PC-3 (cell line): Measurements from ENCODE around the gene STAT6. TPM values are rescaled to one million over a fixed set of nuclear protein-coding genes. Genes with fewer than 3 reads are reported as not detected.

Source experiments
- ATAC-seq: fragments of 200-7000 bp; cut with Tn5 transposase; 2 replicates; pipeline ENCODE4 v1.9.1; 2020; ENCODE audit warnings: mild to moderate bottlenecking, moderate library complexity
- BruUV-seq: library from RNA; stranded (reverse); fragments of 400-500 nt; replicated peaks from 2 replicates; lab custom pipeline; 2021; lab: Mats Ljungman, UMichigan
- CTCF ChIA-PET: fragments of 300-600 bp; sonication (Branson Sonifier 250); formaldehyde crosslinking; loops from one replicate; lab custom pipeline; 2022; ENCODE audit warnings: antibody characterized with exemption; lab: Charles Lee
- POLR2A ChIA-PET: fragments of 300-600 bp; sonication (Branson Sonifier 250); formaldehyde crosslinking; loops from one replicate; lab custom pipeline; 2022; ENCODE audit warnings: antibody characterized with exemption; ENCODE audit not compliant: unreplicated experiment; lab: Charles Lee
- DNase-seq: peaks from one replicate; pipeline ENCODE4 v3.0.0-alpha.2; 2015
- H2AFZ ChIP-seq: fragments of 300-600 bp; sonication (generic); 2 replicates; pipeline ENCODE4 v1.6.0; 2016; ENCODE audit warnings: antibody characterized with exemption, low read length
- H3F3A ChIP-seq: fragments of 300-600 bp; sonication (generic); one replicate; pipeline ENCODE4 v1.6.0; 2017; ENCODE audit warnings: antibody characterized with exemption, low read length, control low read depth, mild to moderate bottlenecking; ENCODE audit not compliant: unreplicated experiment
- H3K27ac ChIP-seq: fragments of 300-600 bp; sonication (generic); 2 replicates; pipeline ENCODE4 v1.5.1; 2016; ENCODE audit warnings: mild to moderate bottlenecking, low read length
- H3K27me3 ChIP-seq: fragments of 300-600 bp; sonication (generic); 2 replicates; pipeline ENCODE4 v1.6.1; 2016; ENCODE audit warnings: low read length, mixed read lengths
- H3K36me3 ChIP-seq: fragments of 300-600 bp; sonication (generic); 2 replicates; pipeline ENCODE4 v1.6.1; 2016; ENCODE audit warnings: low read depth, mixed run types, low read length, mixed read lengths
- H3K4me1 ChIP-seq: fragments of 300-600 bp; sonication (generic); 2 replicates; pipeline ENCODE4 v1.5.1; 2016; ENCODE audit warnings: low read length; ENCODE audit not compliant: insufficient read depth
- H3K4me2 ChIP-seq: fragments of 300-600 bp; sonication (generic); 2 replicates; pipeline ENCODE4 v1.6.0; 2016; ENCODE audit warnings: low read length
- H3K4me3 ChIP-seq: fragments of 300-600 bp; sonication (generic); 2 replicates; pipeline ENCODE4 v1.5.1; 2016; ENCODE audit warnings: mild to moderate bottlenecking, low read length, mixed read lengths
- H3K79me2 ChIP-seq: fragments of 300-600 bp; sonication (generic); 2 replicates; pipeline ENCODE4 v1.6.1; 2017; ENCODE audit warnings: low read length, mixed read lengths
- H3K9ac ChIP-seq: fragments of 300-600 bp; sonication (generic); 2 replicates; pipeline ENCODE4 v1.6.0; 2016; ENCODE audit warnings: mild to moderate bottlenecking, low read length
- H3K9me2 ChIP-seq: fragments of 300-600 bp; sonication (generic); replicated peaks from 2 replicates; pipeline ENCODE4 v1.6.1; 2016; ENCODE audit warnings: mixed run types, low read length, mixed read lengths
- H3K9me3 ChIP-seq: fragments of 300-600 bp; sonication (generic); 2 replicates; pipeline ENCODE4 v1.6.1; 2016; ENCODE audit warnings: low read length, mixed read lengths
- H4K20me1 ChIP-seq: fragments of 300-600 bp; sonication (generic); 2 replicates; pipeline ENCODE4 v1.6.1; 2016; ENCODE audit warnings: low read length, mixed read lengths
- CTCF ChIP-seq: fragments of 300-600 bp; sonication (generic); conservative IDR thresholded peaks from 2 replicates; pipeline ENCODE4 v1.5.1; 2017; ENCODE audit warnings: antibody characterized with exemption, low read depth, mild to moderate bottlenecking, low read length
- EZH2 ChIP-seq: fragments of 300-600 bp; sonication (generic); IDR thresholded peaks from one replicate; pipeline ENCODE4 v1.6.1; 2017; ENCODE audit warnings: antibody characterized with exemption, mild to moderate bottlenecking, low read length; ENCODE audit not compliant: unreplicated experiment
- EZH2phosphoT487 ChIP-seq: fragments of 300-600 bp; sonication (generic); IDR thresholded peaks from 2 replicates; pipeline ENCODE4 v1.6.1; 2018; ENCODE audit warnings: mild to moderate bottlenecking, antibody characterized with exemption, low read length, borderline replicate concordance
- intact Hi-C: fragments of 100-400 bp; cut with micrococcal nuclease; formaldehyde crosslinking; loops from 2 replicates; pipeline ENCODE4 v1.9.0; 2023
- total RNA-seq: library from RNA; depleted of rRNA; stranded (reverse); fragments of >200 nt; gene quantifications from 2 replicates; pipeline ENCODE4 v1.2.3, GENCODE V29; 2014

STAT6 gene
- total RNA-seq, 1 experiment from 2014 or later, result 28.4 TPM

GRCh38 chr12:57093415-57094207 is 17.6 kb downstream of the STAT6 start:
- no peaks in the 10 kb centered on the region for H3K9me3 ChIP-seq
- no peaks in the 10 kb centered on the region for H3F3A ChIP-seq
- TF ChIP-seq CTCF, result peak; percentile 68
- no peak for TF ChIP-seq EZH2phosphoT487
- intact Hi-C loops, result no loop called here
- no peak overlapping the region for H3K4me2 ChIP-seq
- H3K27me3 ChIP-seq, result no peaks in the 10 kb centered on the region
- no peak overlapping the region for H3K4me3 ChIP-seq
- H3K9ac ChIP-seq, result no peak overlapping the region
- H3K79me2 ChIP-seq, result peaks cover 19% of the 10 kb centered on the region
- ChIA-PET POLR2A (no interaction called here), CTCF (no interaction called here)
- no peak overlapping the region for H2AFZ ChIP-seq
- DNase-seq (peak; percentile 33), ATAC-seq (no peak)
- no peak overlapping the region for H3K27ac ChIP-seq
- H3K36me3 ChIP-seq, result no peaks in the 10 kb centered on the region
- H4K20me1 ChIP-seq, result no peaks in the 10 kb centered on the region
- no TSS peak for BruUV-seq
- no peaks in the 10 kb centered on the region for H3K9me2 ChIP-seq
- H3K4me1 ChIP-seq, result peaks cover under 1% of the 10 kb centered on the region; the same call in 1 of the 2 replicates

- Histone ChIP-seq H3K9me3 (no peaks in the 10 kb centered on the region), H3K79me2 (peaks cover 19% of the 10 kb centered on the region), H3F3A (peaks cover 5% of the 10 kb centered on the region), H4K20me1 (no peaks in the 10 kb centered on the region), H3K36me3 (no peaks in the 10 kb centered on the region), H3K4me3 (no peak overlapping the region), H2AFZ (no peak overlapping the region), H3K9me2 (no peaks in the 10 kb centered on the region), H3K27ac (no peak overlapping the region), H3K4me1 (peaks cover 5% of the 10 kb centered on the region), H3K4me2 (no peak overlapping the region), H3K9ac (no peak overlapping the region), H3K27me3 (no peaks in the 10 kb centered on the region)
- TF ChIP-seq EZH2phosphoT487, result no peak
- no peak for TF ChIP-seq EZH2
- intact Hi-C loops, result no loop called here
- CTCF ChIA-PET, result no interaction called here
- ATAC-seq (no peak), DNase-seq (no peak)
- no TSS peak for BruUV-seq
- POLR2A ChIA-PET, result no interaction called here
Observed at GRCh38 chr12:57092876-57093414, 18.2 kb downstream of the STAT6 start.

- H3K9me3 ChIP-seq, result no peaks in the 10 kb centered on the region
- TF ChIP-seq EZH2, result no peak
- no peak for TF ChIP-seq CTCF
- TF ChIP-seq EZH2phosphoT487, result no peak
- no peak for ATAC-seq
- intact Hi-C loops, result no loop called here
- POLR2A ChIA-PET, result no interaction called here
- H2AFZ ChIP-seq, result no peak overlapping the region
- CTCF ChIA-PET, result interaction anchor here (0.6 kb wide), 1 partner anchor 14 kb away, joined by 3 read pairs; the partner anchor contains the start of gene NEMP1
- H3K4me2 ChIP-seq, result no peak overlapping the region
- no peak overlapping the region for H3K9ac ChIP-seq
- no peaks in the 10 kb centered on the region for H3K27me3 ChIP-seq
- no TSS peak for BruUV-seq
- no peaks in the 10 kb centered on the region for H4K20me1 ChIP-seq
- DNase-seq, result no peak
- H3K4me3 ChIP-seq, result no peak overlapping the region
- no peaks in the 10 kb centered on the region for H3K36me3 ChIP-seq
- no peak overlapping the region for H3K27ac ChIP-seq
- H3K79me2 ChIP-seq, result peaks cover 19% of the 10 kb centered on the region
- H3K9me2 ChIP-seq, result no peaks in the 10 kb centered on the region
- H3F3A ChIP-seq, result peaks cover 6% of the 10 kb centered on the region
- H3K4me1 ChIP-seq, result peaks cover 8% of the 10 kb centered on the region
Observed at GRCh38 chr12:57092529-57092862, 18.7 kb downstream of the STAT6 start.
